Stimulated activated CD4-positive, alpha-beta T cell treated with anti-CD3 and anti-CD28 coated beads, Interleukin-15, amount 100 ng/mL, for 48 hours (primary cell): Measurements from ENCODE around the gene ANAPC7.
A peak's percentile ranks its signal among the peaks of the same experiment; 100 is the strongest.
"Not testable (repeated sequence)": the region's sequence is repeated elsewhere in the genome, so short reads cannot be mapped to it uniquely, and the experiment has no call there.

Experiments
- DNase-seq, 2 donors: peaks; one replicate each; pipeline ENCODE4 v3.0.0-alpha.2; 2020; ENCODE audit warnings: low read depth in 2 of 2

Gene ANAPC7, protein sequence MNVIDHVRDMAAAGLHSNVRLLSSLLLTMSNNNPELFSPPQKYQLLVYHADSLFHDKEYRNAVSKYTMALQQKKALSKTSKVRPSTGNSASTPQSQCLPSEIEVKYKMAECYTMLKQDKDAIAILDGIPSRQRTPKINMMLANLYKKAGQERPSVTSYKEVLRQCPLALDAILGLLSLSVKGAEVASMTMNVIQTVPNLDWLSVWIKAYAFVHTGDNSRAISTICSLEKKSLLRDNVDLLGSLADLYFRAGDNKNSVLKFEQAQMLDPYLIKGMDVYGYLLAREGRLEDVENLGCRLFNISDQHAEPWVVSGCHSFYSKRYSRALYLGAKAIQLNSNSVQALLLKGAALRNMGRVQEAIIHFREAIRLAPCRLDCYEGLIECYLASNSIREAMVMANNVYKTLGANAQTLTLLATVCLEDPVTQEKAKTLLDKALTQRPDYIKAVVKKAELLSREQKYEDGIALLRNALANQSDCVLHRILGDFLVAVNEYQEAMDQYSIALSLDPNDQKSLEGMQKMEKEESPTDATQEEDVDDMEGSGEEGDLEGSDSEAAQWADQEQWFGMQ

DNA sequence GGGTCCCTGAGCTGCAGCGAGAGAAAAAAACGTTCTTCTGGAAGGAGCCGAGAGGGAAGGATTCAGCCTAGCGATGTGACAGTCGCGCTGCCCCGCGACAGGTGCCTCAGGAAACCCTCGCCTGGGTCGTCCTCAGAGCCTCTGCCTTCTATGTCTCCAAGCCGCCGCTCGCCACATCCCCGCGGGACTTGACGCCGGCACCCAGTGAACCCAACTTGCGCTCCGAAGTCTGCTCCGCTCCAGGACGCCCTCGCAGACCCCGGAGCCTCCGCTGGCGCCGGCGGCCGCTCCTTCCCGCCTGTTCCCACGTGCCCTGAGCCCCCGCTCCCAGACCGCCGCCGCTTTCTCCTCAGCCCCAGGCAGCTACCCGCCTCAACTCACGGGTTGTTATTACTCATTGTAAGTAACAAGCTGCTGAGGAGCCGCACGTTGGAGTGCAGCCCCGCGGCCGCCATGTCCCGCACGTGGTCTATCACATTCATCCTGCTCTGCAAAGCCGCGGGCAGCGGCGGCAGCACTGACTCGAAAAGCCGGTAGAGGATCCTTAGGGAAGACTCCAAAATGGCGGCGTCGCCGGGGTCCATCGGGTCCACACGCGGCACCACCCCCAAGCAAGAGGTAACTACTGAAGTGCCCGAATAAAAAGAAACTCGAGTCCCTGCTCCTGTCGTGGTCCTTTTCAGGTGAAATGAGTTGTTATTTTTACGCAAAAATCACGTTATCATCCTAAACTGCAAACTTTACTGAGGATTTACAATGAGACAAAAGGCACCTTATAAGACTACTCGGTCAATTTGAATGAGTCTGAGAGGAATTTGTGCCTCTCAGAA lies at the start of gene ANAPC7:
TSS of gene ANAPC7 (minus strand) at position 563 of the 830 bp plus-strand sequence. CDS start at position 482, 81 bp downstream.
- DNase-seq, result peak; percentile 79 to 86

DNA sequence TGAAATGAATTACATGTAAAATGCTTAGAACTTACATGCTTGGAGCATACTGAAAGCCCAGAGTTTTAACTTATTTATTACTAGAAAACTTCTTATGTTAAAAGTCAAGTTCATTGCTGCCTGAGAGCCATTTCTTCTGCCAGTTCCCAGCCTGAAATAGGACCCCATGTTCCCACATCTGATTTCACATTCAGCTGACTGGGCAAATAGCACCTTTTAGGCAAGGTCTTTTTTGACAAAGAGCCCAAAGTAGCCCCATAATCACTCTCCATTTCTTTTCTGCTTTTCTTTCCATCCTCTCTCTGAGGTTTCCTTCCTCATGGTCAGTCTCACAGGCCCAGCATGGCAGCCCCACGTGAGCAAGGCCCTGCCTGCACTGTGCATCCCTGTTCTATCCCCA lies 47.8 kb upstream of the ANAPC7 start:
- no peak for DNase-seq

DNA sequence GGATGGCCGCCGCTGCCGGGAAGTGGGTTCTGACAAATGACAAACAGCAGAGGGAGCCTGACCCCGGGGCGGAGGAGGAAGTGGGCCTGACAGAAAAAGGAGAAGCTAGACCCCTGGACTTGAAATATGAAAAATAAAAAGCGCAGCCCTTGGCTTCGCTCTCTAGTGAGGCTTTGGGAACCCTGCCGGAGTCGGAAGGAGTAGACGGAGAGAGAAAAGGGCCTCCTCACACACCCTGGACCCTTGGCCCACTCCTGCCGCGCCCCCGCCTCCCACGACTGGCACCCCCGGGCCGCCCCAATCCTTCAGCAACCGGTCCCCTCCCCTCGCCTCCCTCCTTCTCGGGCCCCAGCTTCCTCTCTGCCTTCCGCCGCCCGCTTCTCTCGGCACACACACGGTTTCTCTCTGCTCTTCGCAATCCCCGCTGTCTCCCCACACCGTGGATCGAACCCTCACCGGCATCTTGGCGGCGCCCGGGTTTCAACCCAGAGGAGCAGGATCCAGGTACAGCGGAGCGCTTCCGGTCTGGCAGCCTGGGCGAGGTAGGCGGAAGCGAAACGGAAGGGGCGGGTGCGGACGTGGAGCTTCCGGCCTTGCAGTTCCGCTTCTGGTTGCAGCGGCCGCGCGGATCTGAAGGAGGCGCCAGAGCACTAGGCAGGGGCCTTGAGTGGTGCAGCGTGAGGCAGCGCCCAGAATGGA lies 46.4 kb upstream of the ANAPC7 start, which contains the start of gene ARPC3:
TSS of gene ARPC3 (minus strand) at position 539 of the 699 bp plus-strand sequence. CDS start at position 462, 77 bp downstream.
- peak; percentile 92 to 94 for DNase-seq

DNA sequence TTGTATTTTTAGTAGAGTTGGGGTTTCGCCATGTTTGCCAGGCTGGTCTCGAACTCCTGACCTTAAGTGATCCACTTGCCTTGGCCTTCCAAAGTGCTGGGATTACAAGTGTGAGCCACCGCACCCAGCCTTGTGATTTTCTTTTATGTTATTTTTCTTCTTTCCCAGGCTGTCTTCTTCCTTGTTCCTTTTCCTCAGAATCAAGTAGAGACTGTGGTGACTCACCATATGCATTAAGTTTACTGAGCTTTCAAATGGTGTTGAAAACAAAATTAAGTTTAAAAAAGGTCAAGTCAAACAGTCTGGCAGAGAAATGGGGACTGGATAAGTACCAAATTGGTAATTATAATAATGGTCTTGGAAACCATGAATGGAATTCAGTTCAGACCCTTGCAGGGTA lies 40.9 kb upstream of the ANAPC7 start:
- no peak for DNase-seq

DNA sequence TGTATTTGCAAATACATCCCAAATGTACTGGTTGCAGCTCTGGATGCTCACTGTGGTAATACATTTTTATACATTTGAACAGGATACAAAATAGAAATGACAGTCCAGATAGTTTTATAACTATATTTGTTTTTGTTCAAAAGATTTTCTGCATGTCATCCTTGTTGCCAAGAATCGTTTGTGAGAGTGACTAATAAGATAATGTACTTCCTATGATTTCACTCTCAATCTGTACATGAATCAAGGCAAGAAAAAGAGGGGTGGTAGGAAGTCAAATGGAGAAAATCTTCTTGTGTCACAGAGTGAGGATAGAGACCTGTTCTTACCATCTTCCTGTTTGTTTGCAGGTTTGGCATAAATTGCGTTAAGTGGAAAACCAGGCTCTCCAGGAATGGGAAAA lies 32.7 kb upstream of the ANAPC7 start:
- no peak for DNase-seq

DNA sequence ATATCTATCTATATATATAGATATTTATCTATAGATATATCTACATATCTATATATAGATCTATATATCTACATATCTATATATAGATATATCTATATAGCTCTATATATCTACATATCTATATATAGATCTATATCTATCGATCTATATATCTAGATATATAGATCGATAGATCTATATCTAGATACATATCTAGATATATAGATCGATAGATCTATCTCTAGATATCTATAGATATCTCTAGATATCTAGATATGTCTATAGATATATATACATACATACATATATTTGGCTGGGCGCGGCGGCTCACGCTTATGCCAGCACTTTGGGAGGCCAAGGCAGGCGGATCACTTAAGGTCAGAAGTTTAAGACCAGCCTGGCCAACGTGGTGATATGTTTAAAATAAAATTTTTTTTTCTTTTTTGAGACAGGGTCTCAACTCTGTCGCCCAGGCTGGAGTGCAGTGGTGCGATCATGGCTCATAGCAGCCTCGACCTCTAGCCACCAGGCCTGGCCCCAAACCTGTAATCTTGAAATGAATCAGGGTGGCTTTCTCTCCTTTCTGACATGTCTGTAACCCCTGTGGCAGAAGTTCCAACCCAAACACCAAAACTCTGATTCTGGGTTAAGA lies 28.6 kb upstream of the ANAPC7 start:
- DNase-seq, result no peak

DNA sequence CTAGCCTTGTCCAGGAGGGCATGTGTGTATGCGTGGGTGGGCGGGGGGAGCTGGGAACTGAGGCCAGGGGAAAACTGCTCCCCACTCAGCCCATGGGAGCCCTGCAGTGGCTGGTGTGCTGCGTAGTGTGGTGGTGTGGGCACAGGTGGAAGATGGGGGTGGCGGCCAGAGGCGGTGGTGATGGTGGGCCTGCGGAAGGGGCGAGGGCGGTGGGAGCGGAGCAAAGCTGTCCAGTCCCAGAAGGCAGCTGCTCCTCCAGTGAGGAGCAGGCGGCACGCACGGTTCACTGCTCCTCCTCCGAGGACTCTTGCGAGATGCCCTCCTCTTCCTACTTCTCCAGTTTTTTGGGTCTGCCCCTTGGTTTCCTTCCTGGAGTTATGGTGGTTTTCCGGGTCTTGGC lies 26.2 kb upstream of the ANAPC7 start:
- not testable (repeated sequence) for DNase-seq

DNA sequence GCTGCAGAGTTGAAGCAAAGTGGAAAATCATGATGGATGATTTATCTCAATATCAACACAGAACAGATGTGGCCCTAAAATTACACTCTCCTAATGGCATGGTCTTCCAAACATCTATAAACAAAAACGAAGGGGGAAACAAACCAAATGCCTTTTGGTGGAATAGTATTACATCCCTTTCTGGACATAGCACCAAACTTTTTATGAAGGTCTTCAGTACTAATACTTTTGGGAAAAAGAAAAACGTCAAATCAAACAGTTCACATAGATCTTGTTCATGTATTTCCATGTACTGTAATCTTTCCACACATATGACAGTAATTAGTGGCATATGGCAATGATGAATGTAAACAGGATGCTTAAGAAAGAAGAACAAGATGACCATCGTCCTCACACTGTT lies 22.9 kb upstream of the ANAPC7 start:
- no peak for DNase-seq

DNA sequence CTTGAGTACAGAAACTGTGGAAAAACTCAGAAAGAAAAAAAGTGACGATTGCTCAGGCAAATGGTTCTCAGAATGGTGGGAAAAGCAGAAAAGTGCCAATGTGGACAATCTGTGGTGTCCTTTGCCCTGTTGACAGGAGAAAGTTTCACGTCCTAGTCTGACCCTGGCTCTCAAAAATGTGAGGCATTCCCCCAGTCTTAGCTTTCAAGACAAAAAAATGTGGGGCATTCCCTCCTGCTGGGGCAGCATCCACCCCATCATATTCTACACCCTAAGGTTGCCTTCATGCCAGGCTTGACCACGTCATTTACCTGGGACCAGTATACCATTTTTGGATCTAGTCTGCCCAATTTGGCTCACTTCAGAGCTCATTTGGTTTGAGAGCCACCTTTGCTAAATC lies 20.7 kb upstream of the ANAPC7 start:
- no peak for DNase-seq

DNA sequence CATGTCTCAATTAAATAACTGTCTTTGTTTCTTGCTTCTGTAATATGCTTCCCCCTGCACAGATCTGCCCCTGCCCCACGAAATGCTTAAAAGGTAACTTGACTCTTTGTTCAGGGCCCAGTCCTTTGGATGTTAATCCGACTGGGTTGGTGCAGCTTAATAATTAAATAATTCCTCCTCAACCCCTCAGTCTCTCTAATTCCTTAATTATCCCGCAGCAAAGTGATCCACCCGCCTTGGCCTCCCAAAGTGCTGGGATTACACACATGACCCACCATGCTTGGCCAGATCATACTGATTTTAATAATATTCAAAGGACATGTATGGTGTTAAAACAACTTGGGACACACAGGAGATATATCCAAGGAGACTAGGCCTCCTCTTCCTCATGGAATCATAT lies 18.2 kb upstream of the ANAPC7 start:
- no peak for DNase-seq

DNA sequence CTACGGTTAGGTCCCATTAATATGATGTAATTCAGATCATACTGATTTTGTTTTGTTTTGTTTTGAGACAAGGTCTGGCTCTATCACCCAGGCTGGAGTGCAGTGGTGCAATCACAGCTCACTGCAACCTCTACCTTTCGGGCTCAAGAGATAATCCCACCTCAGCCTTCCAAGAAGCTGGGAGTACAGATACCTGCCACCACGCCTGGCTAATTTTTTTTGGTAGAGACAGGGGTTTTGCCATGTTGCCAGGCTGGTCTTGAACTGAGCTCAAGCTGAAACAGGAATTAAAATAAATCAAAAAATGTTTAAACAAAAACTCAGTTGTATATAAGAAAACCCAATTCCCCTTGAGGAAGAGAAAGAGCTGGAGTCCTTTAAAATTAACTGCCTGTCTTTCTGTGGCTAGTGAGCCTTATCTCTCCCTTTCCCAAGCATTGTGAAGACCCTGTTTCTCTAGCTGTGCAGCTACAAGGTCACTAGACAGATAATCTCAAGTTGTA lies 17.7 kb upstream of the ANAPC7 start:
- no peak for DNase-seq

DNA sequence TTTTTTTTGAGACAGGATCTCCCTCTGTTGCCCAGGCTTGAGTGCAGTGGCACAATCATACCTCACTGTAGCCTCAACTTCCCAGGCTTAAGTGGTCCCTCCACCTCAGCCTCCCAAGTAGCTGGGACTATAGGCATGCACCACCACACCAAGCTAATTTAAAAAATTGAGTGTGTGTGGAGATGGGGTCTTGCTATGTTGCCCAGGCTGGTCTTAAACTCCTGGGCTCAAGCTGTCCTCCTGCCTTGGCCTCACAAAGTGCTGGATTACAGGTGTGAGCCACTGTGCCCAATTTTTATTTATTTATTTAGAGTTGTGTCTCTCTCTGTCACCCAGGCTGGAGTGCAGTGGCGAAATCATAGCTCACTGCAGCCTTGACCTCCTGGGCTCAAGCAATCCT lies 17.1 kb upstream of the ANAPC7 start:
- not testable (repeated sequence) for DNase-seq

DNA sequence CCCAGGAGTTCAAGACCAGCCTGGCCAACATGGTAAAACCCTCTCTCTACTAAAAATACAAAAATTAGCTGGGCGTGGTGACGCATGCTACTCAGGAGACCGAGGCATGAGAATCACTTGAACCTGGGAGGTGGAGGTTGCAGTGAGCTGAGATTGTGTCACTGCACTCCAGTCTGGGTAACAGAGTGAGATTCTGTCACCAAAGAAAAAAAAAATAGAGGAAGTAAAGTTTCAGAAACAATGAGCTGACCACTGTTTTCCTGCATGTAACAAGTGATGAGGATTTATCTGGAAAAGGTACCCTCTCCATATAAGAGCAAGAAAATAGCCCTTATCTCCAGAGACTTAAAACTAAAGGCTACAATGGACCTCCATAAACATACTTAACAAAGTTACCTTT lies 13.6 kb upstream of the ANAPC7 start:
- DNase-seq, result not testable (repeated sequence)

DNA sequence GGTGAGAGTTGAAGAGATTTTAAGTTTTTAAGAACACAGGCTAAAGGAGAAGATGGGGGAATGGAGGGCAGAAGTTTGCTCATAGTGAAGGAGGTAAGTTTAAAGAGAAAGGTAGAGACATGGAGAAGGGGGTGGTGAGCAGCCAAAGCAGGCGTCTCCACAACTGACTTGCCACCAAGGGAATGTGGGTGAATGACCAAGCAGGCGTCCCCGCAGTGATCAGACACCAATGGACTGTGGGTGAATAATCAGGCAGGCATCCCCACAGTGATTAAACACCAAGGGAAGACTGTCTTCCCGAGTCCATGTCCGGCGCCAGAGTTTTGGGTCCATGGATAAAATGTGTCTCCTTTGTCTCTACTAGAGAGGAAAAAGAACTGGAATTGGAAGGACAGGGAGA lies 6.6 kb upstream of the ANAPC7 start:
- DNase-seq, result not testable (repeated sequence)

DNA sequence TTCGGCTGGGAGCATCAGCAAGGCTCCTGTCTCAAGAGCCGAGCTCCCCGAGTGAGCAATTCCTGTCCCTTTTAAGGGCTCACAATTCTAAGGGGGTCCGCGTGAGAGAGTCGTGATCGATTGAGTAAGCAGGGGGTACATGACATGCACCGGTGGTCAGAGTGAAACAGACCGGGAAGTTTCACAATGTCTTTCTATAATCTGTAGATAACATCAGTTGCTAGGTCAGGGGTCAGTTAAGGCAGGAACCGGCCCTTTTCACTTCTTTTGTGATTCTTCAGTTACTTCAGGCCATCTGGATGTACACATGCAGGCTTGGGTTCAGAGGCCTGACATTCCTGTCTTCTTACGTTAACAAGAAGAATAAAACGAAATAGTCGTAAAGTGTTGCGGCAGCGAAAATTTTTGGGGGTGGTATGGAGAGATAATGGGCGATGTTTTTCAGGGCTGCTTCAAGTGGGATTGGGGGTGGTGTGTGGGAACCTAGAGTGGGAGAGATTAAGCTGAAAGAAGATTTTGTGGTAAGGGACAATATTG lies 1.7 kb upstream of the ANAPC7 start:
- not testable (repeated sequence) for DNase-seq

DNA sequence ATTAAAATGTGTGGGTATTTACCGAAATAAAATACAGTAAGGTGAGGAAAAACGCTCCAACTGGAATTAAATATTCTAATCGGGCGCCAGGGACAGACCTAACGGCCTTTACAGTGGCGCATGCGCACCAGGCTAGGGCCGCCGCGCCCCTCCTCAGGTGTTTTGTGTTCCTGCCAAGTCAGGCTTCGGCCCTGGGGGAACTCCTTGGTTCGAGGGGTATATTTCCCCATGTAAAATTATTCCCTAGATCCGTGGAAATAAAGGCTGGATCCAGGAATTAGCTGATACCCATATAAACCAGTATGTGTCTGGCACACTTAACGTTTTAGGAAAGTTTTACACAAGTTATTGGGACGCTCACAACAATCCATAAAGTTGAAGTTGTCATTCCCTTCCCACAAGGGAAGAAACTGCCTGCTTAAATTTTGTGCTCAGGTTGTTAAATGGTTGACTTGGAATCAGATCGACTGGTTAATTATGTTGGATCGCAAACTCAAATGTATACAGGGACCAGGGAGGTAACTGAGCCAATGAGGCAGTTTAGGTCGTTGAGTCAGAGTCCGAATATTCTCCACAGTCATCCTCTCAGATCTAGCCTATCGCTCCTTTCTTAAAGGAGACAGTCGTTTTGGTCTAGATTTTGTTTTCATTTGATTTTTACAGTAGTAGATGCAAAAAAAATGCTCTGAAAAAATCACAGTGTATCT lies 621 bp upstream of the ANAPC7 start:
- peak; percentile 68 to 73 for DNase-seq

DNA sequence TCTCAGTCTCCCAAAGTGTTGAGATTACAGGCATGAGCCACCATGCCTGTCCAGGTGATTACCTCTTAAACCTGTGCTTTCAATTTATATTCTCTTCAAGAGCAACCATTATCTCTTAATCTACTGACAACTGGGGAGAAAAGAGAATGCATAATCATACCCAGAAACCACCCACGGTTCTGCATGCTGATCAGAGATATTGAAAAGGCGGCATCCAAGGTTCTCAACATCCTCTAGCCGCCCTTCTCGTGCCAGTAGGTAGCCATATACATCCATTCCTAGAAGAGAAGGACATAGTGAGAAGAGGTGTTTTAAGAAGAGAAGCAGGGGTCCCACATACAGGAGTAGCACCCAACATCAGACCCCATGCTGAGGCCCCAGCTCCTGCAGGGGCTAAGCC lies 20.8 kb downstream of the ANAPC7 start:
- no peak for DNase-seq

DNA sequence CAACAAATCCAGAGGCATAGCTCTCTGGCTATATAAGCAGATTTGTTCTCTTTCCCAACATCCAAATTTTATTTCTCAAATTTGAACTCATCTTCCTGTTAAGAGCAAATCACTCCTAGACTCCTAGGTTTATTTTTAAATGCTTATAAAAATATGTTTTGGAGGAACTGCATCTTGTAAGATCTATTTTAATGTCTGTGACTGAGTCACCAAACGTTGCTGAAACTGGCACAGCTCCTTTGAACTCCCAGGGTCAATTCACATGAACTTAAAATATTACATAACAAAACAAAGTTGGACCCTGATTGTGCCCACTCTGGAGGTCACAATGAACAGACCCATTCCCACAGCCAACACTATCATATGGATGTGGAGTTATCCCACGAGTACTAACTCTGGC lies 23.9 kb downstream of the ANAPC7 start:
- no peak for DNase-seq

DNA sequence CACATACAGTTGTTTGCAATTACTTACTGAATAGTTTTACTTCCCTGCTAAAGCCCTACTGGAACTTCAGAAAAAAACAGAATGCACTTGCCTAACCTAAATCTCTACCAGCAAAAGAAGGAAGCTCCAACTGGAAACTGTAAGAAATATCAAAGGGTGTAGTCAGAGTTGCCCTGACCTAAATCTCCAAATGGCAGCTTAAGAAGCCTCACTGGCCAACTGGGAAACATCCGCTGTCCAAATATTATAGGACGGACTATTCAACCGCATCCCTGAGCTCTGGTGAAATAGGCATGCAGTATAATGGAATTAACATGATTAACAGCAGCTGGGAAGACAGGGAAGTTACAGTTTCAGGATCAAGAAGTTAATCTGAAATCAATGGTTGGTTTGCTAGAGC lies 24.3 kb downstream of the ANAPC7 start:
- DNase-seq, result no peak

DNA sequence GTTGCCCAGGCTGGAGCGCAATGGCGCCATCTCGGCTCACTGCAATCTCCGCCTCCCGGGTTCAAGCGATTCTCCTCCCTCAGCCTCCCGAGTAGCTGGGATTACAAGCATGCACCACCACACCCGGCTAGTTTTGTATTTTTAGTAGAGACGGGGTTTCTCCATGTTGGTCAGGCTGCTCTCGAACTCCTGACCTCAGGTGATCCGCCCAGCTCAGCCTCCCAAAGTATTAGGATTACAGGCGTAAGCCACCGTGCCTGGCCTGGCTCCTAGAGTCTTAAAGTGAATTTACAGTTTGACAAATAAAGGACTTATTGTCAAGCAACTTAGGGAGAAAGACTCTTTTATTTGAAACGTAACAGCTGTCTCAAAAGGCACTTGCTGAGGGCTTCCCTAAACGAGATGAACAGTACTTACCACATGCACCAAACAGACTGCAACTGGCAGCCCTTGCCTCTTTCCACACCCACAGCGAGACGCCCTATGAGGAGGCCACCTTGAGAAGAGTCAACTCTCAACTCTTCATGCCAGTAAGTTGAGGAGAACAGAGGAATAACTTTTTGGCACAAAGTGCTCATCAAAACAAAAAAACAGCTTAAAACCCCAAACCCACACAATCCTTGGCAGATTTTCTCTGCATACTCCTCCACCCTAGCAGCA lies 25.2 kb downstream of the ANAPC7 start:
- not testable (repeated sequence) for DNase-seq
